HCT116 (cell line): ENCODE data around the gene NELL1. TPM values are rescaled to one million over a fixed set of nuclear protein-coding genes. Genes with fewer than 3 reads are reported as not detected.

Source experiments
- ATAC-seq: fragments of 200-7000 bp; cut with Tn5 transposase; 2 replicates; pipeline ENCODE4 v1.9.1; 2020; ENCODE audit warnings: mild to moderate bottlenecking, moderate library complexity
- BruUV-seq: library from RNA; stranded (reverse); fragments of 400-500 nt; replicated peaks from 2 replicates; lab custom pipeline; 2021; lab: Mats Ljungman, UMichigan
- CTCF ChIA-PET: fragments of 300-600 bp; sonication (Branson Sonifier 250); formaldehyde crosslinking; loops from one replicate; lab custom pipeline; 2021; ENCODE audit warnings: antibody characterized with exemption; lab: Charles Lee
- POLR2A ChIA-PET: fragments of 300-600, 350-600 bp; sonication (Branson Sonifier 250); formaldehyde crosslinking; loops from one replicate; lab custom pipeline; 2021; ENCODE audit warnings: antibody characterized with exemption; lab: Charles Lee
- RAD21 ChIA-PET, 2 experiments: fragments of 300-600 bp; sonication (Branson Sonifier 250); formaldehyde crosslinking; loops; one replicate each; lab custom pipeline; 2023; ENCODE audit warnings: low total read pairs in 2 of 2; ENCODE audit not compliant: uncharacterized antibody in 2 of 2, unreplicated experiment in 2 of 2, low non-redundant PET in 1 of 2; lab: Charles Lee
- DNase-seq: peaks from one replicate; pipeline ENCODE4 v3.0.0-alpha.2; 2010; ENCODE audit warnings: low read depth, low spot score
- H2AFZ ChIP-seq: fragments of 200-600 bp; shearing (Covaris generic), sonication (generic); 2 replicates; pipeline ENCODE4 v1.6.1; 2017; ENCODE audit warnings: low read depth, mixed run types, mixed read lengths, antibody characterized with exemption, low read length; ENCODE audit not compliant: poor library complexity, severe bottlenecking
- H3K27ac ChIP-seq: 2 replicates; pipeline ENCODE4 v1.5.1; 2012; ENCODE audit warnings: low read depth, low read length
- H3K27me3 ChIP-seq: fragments of 200-600 bp; sonication (generic); 2 replicates; pipeline ENCODE4 v1.6.1; 2016; ENCODE audit warnings: mixed run types, low read length, mixed read lengths; ENCODE audit not compliant: insufficient read depth
- H3K36me3 ChIP-seq, 2 experiments: fragments of 200-500 bp in 1 of 2; fragments of 200-600 bp in 1 of 2; sonication (Bioruptor generic) in 1 of 2; sonication (generic) in 1 of 2; 2 replicates each; pipeline versions ENCODE4 v1.5.1 to v1.6.1; 2014 to 2016; ENCODE audit warnings: low read length in 2 of 2, inconsistent platforms in 1 of 2, mixed read lengths in 1 of 2, mixed run types in 1 of 2; ENCODE audit not compliant: insufficient read depth in 2 of 2, control insufficient read depth in 1 of 2
- H3K4me1 ChIP-seq, 2 experiments: fragments of 200-600 bp in 1 of 2; sonication (generic) in 1 of 2; 2 replicates each; pipeline versions ENCODE4 v1.5.1 to v1.6.1; 2012 to 2017; ENCODE audit warnings: low read length in 2 of 2, inconsistent platforms in 1 of 2, mild to moderate bottlenecking in 1 of 2, mixed read lengths in 1 of 2, mixed run types in 1 of 2, moderate library complexity in 1 of 2; ENCODE audit not compliant: insufficient read depth in 2 of 2, control insufficient read depth in 1 of 2
- H3K4me2 ChIP-seq: fragments of 200-600 bp; sonication (generic); 2 replicates; pipeline ENCODE4 v1.6.1; 2017; ENCODE audit warnings: mixed run types, low read length, mixed read lengths
- H3K4me3 ChIP-seq, 2 experiments: fragments of 200-600 bp in 1 of 2; sonication (generic) in 1 of 2; replicated peaks in 1 of 2; 2 replicates each; pipeline ENCODE4 v1.5.1; 2011 to 2016; ENCODE audit warnings: low read length in 2 of 2, control low read depth in 1 of 2, low read depth in 1 of 2, mild to moderate bottlenecking in 1 of 2, mixed read lengths in 1 of 2, mixed run types in 1 of 2
- H3K79me2 ChIP-seq: fragments of 200-600 bp; sonication (generic); 2 replicates; pipeline ENCODE4 v1.6.1; 2017; ENCODE audit warnings: mild to moderate bottlenecking, mixed run types, low read length, moderate library complexity, mixed read lengths; ENCODE audit not compliant: insufficient read depth
- H3K9ac ChIP-seq: fragments of 200-600 bp; sonication (generic); 2 replicates; pipeline ENCODE4 v1.6.1; 2016; ENCODE audit warnings: low read length, mixed read lengths
- H3K9me2 ChIP-seq: fragments of 200-600 bp; sonication (generic), shearing (Covaris generic); 2 replicates; pipeline ENCODE4 v1.6.1; 2017; ENCODE audit warnings: mixed run types, mild to moderate bottlenecking, moderate library complexity; ENCODE audit not compliant: insufficient read depth
- H3K9me3 ChIP-seq, 2 experiments: fragments of 200-500 bp in 1 of 2; fragments of 200-600 bp in 1 of 2; sonication (Bioruptor generic) in 1 of 2; sonication (generic) in 1 of 2; 2 replicates each; pipeline ENCODE4 v1.6.1; 2014 to 2017; ENCODE audit warnings: low read length in 2 of 2, mixed read lengths in 2 of 2, inconsistent platforms in 1 of 2, low read depth in 1 of 2, mild to moderate bottlenecking in 1 of 2, mixed run types in 1 of 2, moderate library complexity in 1 of 2; ENCODE audit not compliant: control insufficient read depth in 1 of 2, insufficient read depth in 1 of 2
- H4K20me1 ChIP-seq: fragments of 200-600 bp; sonication (generic), shearing (Covaris generic); 2 replicates; pipeline ENCODE4 v1.6.1; 2017; ENCODE audit warnings: mixed run types, mild to moderate bottlenecking, moderate library complexity; ENCODE audit not compliant: insufficient read depth
- CEBPB ChIP-seq: IDR thresholded peaks from 2 replicates; pipeline ENCODE4 v1.6.1; 2012; ENCODE audit warnings: low read depth
- CTCF ChIP-seq, 3 experiments: fragments of 200-600 bp in 1 of 3; sonication (generic) in 1 of 3; IDR thresholded peaks in 2 of 3; conservative IDR thresholded peaks in 1 of 3; 2 replicates each; pipeline ENCODE4 v1.5.1; 2012 to 2017; ENCODE audit warnings: low read depth in 2 of 3, low read length in 2 of 3, antibody characterized with exemption in 1 of 3, borderline replicate concordance in 1 of 3, control low read depth in 1 of 3, mild to moderate bottlenecking in 1 of 3, mixed read lengths in 1 of 3, mixed run types in 1 of 3, moderate library complexity in 1 of 3; ENCODE audit not compliant: insufficient read depth in 1 of 3
- EZH2 ChIP-seq: fragments of 200-600 bp; sonication (generic); IDR thresholded peaks from 2 replicates; pipeline ENCODE4 v1.6.1; 2017; ENCODE audit warnings: antibody characterized with exemption, mixed run types
- FOSL1 ChIP-seq: IDR thresholded peaks from 2 replicates; pipeline ENCODE4 v1.6.1; 2012; ENCODE audit warnings: low read depth
- JUND ChIP-seq: IDR thresholded peaks from 2 replicates; pipeline ENCODE4 v1.6.1; 2012
- POLR2A ChIP-seq: IDR thresholded peaks from 2 replicates; pipeline ENCODE4 v1.7.0; 2011; ENCODE audit warnings: borderline replicate concordance; ENCODE audit not compliant: insufficient read depth, insufficient read length; ENCODE audit errors: extremely low read depth
- POLR2AphosphoS5 ChIP-seq: IDR thresholded peaks from 2 replicates; pipeline ENCODE4 v1.6.1; 2011; ENCODE audit warnings: mild to moderate bottlenecking, low read depth, low read length, moderate library complexity
- REST ChIP-seq: IDR thresholded peaks from 2 replicates; pipeline ENCODE4 v1.6.1; 2012; ENCODE audit warnings: low read depth
- SIN3A ChIP-seq: IDR thresholded peaks from 2 replicates; pipeline ENCODE4 v1.6.1; 2012; ENCODE audit warnings: low read depth
- SP1 ChIP-seq: IDR thresholded peaks from 2 replicates; pipeline ENCODE4 v1.6.1; 2012; ENCODE audit warnings: low read depth
- ZFX ChIP-seq: fragments of 450-650 bp; IDR thresholded peaks from 2 replicates; pipeline ENCODE4 v1.6.1; 2017
- ZNF274 ChIP-seq: fragments of 200-500 bp; sonication (Bioruptor generic); IDR thresholded peaks from 2 replicates; pipeline ENCODE4 v1.6.1; 2014; ENCODE audit warnings: mild to moderate bottlenecking, low read depth, low read length, inconsistent platforms
- intact Hi-C: fragments of 100-400 bp; cut with micrococcal nuclease; formaldehyde crosslinking; loops from 2 replicates; pipeline ENCODE4 v1.10.0; 2022
- total RNA-seq: library from RNA; stranded (reverse); gene quantifications from one replicate; pipeline ENCODE4 v1.2.1, GENCODE V29; 2021; ENCODE audit not compliant: unreplicated experiment
- TF ChIP-seq, protein P1 (sequence below): IDR thresholded peaks from 2 replicates; pipeline ENCODE4 v1.6.1; 2011; ENCODE audit warnings: mild to moderate bottlenecking, low read length, moderate library complexity; ENCODE audit not compliant: insufficient replicate concordance; ENCODE audit errors: extremely low read depth

Gene NELL1
- total RNA-seq, 1 experiment from 2014 or later, result not detected

DNA sequence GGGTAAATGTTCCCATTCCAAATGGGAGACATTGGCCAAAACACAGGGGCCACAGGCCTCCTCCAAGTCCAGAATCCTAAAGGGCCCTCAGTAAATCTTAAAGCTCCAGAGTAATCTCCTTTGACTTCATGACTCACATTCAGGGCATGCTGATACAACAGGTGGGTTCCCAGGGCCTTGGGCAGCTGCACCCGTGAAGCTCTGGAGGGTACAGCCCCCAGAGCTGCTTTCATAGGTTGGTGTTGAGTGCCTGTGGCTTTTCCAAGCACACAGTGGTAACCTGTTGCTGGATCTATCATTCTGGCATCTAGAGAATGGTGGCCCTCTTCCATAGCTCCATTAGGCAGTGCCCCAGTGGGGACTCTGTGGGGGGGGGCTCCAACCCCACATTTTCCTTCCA, 54.0 kb downstream of the NELL1 start:
- ATAC-seq, result no peak
- POLR2A ChIA-PET, result no interaction called here

More for the DNA sequence above, 54.0 kb downstream of the NELL1 start:
- ChIA-PET RAD21 (no interaction called here), CTCF (no interaction called here)
- Histone ChIP-seq H3K27ac (no peak overlapping the region), H3K9me2 (no peaks in the 10 kb centered on the region), H3K79me2 (no peaks in the 10 kb centered on the region), H3K9me3 (no peaks in the 10 kb centered on the region), H3K4me1 (no peaks in the 10 kb centered on the region), H3K4me3 (no peak overlapping the region), H3K9ac (no peak overlapping the region), H4K20me1 (no peaks in the 10 kb centered on the region), H2AFZ (no peak overlapping the region), H3K27me3 (no peaks in the 10 kb centered on the region), H3K36me3 (no peaks in the 10 kb centered on the region), H3K4me2 (no peak overlapping the region)
- BruUV-seq, result no TSS peak
- no peak for TF ChIP-seq SIN3A
- no peak for TF ChIP-seq JUND
- TF ChIP-seq ZFX, result no peak
- TF ChIP-seq POLR2AphosphoS5, result no peak
- TF ChIP-seq EZH2, result no peak
- TF ChIP-seq FOSL1, result no peak
- TF ChIP-seq ZNF274, result no peak
- TF ChIP-seq POLR2A, result no peak
- no peak for TF ChIP-seq REST
- TF ChIP-seq, protein P1, sequence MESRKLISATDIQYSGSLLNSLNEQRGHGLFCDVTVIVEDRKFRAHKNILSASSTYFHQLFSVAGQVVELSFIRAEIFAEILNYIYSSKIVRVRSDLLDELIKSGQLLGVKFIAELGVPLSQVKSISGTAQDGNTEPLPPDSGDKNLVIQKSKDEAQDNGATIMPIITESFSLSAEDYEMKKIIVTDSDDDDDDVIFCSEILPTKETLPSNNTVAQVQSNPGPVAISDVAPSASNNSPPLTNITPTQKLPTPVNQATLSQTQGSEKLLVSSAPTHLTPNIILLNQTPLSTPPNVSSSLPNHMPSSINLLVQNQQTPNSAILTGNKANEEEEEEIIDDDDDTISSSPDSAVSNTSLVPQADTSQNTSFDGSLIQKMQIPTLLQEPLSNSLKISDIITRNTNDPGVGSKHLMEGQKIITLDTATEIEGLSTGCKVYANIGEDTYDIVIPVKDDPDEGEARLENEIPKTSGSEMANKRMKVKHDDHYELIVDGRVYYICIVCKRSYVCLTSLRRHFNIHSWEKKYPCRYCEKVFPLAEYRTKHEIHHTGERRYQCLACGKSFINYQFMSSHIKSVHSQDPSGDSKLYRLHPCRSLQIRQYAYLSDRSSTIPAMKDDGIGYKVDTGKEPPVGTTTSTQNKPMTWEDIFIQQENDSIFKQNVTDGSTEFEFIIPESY, result no peak
- no peak for TF ChIP-seq CEBPB
- TF ChIP-seq CTCF (IDR thresholded peaks at IDR 0.05 in 2 of 3, conservative IDR thresholded peaks at IDR 0.05 in 1 of 3; ENCODE audit: borderline replicate concordance in 1 of 3, insufficient read depth in 1 of 3, low read depth in 2 of 3, low read length in 2 of 3), result no peak
- no peak for TF ChIP-seq SP1
- no peak for DNase-seq
- intact Hi-C loops, result no loop called here
